SK-N-DZ (cell line): Measurements from ENCODE around the gene SLC6A3. TPM values are rescaled to one million over a fixed set of nuclear protein-coding genes. Genes with fewer than 3 reads are reported as not detected.

Source experiments
- DNase-seq: peaks from one replicate; pipeline ENCODE4 v3.0.0-alpha.2; 2015; ENCODE audit warnings: low spot score
- polyA plus RNA-seq, 2 experiments: library from polyadenylated mRNA; depleted of rRNA; stranded (reverse); fragments of >200 nt; gene quantifications; 2 replicates each; pipeline ENCODE4 v1.2.3, GENCODE V29; 2014

SLC6A3 gene
- 0.02 and 0.10 TPM in 2 replicates for polyA plus RNA-seq (2014; cell fraction: cytosol; rRNA removed)
- 0.32 TPM in 1 of 2 replicates, not detected in the other for polyA plus RNA-seq (2014; cell fraction: nucleus; rRNA removed)

DNA sequence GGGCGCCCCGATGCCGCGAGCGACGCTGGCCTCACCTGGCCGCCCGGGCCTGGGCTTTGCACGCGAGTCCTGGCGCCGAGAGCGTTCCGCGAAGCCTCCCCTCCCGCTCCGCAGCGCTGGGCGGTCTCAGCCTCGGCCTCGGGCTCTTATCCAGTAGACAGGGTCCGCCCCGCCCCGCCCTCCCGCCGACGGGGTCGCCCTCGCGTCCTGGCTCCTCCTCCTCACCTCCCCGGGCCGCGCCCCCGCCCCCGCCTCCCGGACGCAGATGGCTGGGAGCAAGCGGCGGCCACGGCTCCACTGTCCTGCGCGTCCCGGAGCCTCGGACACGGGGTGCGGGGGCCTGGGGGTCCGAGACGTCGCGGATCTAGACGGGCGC is at the start of gene SLC6A3:
SLC6A3 (minus strand) TSS at position 128 of the 376 bp plus-strand sequence. CDS start 2,243 bp downstream, outside the sequence.
- peak; percentile 64 for DNase-seq

DNA sequence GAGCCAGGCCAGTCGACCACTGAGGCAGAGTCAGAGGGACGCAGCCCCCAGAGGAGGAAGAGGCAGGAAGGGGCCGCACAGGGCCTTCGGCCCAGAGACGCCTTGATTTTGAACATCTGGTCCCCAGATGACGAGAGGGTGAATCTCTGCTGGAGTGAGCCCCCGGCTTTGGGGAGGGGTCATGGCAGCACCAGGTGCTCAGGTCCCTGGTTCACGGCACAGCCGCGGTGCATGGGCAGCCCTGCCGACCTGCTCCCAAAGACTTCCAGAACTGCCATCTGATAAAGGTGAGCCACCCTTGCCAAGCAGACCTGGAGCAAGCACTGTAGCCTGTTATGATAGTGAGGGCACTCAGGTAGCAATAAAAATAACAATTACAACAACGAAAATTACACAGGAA is 48.7 kb upstream of the SLC6A3 start:
- DNase-seq: no peak

DNA sequence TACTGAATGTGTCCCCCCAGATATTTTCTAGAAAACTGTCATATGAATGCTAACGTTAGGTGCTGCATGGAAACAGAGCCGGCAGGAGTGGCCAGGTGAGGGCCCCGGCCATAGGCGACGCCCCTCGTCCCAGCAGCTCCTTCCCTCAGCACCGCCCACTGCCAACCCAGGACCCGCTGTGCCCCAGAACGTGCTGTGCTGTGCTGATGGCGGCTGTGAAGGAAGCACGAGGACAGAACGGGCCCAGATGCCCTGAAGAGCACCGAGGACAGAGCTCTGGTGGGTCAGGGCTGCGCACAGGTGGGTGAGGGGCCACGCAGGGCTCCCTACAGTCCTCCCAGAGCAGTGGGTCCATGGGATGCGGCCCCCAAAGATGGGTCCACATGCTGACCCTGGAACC is 48.2 kb upstream of the SLC6A3 start:
- DNase-seq: no peak

DNA sequence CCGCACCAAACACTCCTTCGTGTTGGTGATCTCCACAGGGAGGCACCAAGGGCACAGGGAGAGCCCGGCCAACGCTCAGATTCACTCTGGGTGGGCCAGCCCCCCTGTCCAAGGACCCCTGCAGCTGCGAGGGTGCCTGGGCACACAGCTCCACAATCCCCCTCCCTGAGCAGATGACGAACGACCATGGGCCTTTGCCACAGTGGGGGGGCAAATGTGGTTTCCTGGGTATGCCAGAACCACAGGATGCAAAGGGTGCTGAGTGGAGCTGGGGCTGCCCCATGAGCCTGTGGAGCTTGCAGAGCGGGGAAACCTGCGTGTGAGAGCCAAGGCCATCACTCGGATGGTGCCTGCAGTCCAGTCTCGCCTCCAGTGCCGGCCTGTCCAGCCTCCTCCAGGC is 47.5 kb upstream of the SLC6A3 start:
- no peak for DNase-seq

DNA sequence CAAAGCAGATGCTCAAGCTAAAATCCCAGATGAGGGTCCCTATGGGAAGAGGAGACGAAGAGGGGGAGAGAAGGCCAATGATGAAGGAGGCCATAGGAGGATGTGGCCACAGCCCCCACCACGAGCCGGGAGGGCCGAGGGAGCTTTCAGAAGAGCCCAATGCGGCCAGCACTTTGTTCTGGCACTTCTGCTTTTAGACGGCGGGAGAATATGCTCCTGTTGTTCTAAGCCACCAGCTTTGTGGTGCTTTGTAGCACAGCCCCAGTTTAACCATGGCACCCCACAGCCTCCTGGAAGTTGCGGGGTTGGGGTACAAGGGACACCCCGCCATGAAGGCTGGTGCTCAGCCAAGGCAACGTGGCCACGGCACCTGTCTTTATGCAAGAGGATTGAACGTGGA is 45.1 kb upstream of the SLC6A3 start:
- no peak for DNase-seq

DNA sequence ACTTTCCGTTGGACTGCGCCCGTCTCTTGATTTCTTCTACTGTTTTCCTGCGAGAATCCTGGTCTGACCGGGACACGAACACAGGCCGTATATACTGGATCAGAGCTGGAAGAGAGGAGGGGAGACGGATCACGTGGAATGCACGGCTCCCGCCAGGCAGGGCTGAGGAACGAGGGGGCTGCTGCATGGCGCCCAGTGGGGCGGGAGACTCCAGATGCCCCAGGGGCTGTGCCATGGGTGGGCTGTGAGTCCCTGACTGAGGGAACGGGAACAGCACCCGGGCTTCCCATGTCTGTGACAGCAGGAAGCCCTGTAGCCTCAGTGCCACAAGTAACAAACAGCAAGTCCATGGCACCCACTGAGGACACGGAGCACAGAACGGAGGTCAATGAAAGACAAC is 44.5 kb upstream of the SLC6A3 start:
- DNase-seq: no peak

DNA sequence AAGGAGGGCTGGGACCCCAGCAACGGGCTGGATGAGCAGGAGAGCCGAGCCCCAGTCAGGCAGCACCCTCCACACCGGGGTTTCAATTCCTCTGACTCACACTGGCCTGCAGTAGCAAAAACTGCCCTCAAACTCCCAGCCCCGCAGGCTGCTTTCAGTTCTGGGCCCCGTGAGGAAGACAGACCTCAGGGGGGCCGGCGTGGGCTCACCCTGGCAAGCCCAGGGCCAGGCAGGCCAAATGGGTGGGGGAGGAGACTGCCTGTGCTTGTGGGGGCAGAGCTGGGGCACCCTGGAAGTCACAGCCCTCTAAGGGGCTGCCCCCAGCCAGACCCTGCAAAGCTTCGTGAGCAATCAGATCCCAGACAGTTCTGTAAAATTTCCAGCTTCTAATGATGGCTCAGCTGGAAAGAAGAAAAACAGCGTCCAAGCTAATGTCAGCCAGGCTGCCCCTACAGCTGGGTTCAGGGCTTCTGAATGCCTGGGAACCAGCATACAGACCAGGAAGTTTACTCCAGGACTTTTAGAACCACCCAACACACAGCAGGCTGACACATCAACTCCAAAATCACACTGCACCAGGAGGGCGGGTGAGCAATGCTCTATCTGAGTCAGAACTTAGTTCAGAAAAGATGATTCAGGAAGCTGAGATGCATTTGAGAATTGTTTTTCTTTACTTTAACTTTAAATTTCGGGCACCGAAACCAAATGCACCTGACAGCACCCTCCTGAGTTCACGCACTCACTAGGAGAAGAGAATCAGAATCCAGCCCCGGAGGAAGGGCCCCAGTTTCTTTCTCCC is 43.8 kb upstream of the SLC6A3 start:
- DNase-seq: no peak

DNA sequence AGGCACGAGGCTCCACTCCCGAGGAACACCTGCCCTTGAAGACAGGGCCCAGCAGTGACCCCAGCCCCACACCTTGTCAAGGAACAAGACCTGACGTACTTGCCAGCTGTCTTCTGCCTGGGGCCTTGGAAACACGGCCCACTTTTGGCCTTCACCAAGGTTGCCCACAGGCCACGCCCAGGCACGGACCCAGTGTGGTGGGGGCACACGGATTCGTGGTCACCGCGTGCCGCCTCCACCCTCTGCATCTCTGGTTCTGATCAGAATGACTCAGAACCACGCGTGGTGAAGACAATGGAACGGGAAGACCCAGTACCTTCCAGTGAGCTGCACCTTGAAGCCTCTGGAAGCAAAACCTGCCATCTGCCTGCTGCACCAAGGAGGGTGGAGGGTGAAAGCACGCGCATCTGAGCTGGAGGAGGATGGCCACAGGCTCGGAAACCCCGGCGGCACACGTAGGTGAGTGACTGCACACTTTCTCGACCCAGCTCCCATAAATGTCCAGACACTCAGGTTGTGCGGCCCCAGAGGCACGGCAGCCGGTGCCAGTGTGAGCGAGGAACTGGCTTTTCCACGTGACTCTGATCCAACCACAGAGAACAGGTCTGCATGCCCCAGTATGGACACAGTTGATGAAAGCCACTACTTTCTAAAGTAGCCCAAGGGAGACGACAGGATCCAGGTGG is 42.0 kb upstream of the SLC6A3 start:
- no peak for DNase-seq

DNA sequence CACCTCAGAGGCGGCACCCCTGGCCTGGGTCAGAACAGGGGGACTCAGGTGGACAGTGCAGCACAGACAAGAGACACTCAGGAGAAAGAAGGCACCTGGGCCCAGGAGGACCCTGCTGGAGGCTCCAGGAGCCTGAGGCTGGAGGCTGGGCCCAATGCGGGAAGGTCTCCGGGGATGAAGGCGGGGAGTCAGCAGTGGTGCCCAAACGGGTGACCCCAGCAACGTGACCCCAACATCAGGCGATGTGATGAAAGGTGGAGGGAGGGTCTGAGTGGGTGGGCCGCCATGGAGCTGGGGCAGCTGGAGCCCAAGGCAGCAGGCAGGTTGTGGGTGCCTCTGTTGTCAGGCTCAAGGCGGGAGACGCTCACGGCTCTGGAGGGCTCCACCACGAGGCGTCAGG is 41.0 kb upstream of the SLC6A3 start:
- DNase-seq: no peak

DNA sequence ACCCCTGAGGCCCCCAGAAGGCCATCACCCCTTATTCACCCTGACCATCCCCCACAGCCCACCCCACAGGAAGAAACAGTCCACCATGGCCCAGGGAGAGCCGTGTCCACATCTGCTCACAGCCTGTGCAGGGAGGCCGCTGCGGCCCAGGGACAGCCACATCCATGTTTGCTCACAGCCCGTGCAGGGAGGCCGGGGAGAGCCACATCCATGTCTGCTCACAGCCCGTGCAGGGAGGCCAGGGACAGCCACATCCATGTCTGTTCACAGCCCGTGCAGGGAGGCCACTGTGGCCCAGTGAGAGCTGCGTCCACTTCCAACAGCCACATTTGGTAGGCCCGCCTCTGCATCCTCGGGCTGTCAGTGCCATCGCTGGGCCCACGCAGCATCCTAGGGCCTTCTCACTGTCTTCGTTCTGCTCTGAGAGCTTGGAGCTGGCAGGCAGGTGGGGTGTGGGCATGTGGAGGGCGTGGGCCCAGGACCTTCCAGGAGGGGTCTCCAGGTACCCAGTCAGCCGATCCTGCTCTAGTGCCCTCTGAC is 40.4 kb upstream of the SLC6A3 start:
- DNase-seq: no peak

DNA sequence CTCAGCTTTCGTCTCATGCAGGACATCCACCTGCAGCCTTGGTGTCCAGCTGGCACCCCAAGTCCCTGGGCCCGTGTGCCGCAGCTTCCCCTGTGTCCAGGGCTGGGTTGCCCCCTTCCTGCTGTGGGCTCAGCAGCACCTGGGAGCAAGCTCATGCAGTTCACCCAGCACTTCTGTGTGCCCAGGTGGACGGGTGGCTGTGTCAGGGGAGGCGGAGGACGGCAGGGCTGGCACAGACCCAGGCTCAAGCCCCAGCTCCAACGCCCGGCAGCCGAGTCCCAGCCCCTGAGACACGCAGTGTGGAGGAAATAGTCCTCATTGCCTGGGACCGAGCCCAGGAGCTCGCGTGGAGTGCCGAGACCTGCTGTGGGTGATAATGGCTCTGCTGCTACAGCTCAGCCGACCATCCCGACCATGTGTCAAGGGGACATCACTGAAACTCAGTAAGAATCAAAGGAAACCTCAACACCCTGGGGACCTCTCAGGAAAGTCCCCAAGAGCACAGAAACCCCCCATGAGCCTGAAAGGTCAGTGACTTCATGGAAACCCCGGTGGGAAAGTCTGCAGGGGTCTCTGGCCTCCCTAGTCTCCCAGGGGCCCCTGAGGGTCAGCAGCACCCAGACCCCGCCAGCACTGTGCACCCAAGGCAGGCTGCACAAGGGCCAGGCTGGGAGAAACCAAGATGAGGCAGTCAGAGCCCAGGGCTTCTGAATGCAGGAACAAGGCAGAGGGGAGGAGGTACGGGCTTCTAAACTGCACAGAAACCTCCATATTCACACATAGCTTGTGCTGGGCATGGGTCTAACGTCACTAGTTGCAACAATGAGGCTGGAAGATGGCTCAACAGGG is 39.7 kb upstream of the SLC6A3 start:
- DNase-seq: no peak

DNA sequence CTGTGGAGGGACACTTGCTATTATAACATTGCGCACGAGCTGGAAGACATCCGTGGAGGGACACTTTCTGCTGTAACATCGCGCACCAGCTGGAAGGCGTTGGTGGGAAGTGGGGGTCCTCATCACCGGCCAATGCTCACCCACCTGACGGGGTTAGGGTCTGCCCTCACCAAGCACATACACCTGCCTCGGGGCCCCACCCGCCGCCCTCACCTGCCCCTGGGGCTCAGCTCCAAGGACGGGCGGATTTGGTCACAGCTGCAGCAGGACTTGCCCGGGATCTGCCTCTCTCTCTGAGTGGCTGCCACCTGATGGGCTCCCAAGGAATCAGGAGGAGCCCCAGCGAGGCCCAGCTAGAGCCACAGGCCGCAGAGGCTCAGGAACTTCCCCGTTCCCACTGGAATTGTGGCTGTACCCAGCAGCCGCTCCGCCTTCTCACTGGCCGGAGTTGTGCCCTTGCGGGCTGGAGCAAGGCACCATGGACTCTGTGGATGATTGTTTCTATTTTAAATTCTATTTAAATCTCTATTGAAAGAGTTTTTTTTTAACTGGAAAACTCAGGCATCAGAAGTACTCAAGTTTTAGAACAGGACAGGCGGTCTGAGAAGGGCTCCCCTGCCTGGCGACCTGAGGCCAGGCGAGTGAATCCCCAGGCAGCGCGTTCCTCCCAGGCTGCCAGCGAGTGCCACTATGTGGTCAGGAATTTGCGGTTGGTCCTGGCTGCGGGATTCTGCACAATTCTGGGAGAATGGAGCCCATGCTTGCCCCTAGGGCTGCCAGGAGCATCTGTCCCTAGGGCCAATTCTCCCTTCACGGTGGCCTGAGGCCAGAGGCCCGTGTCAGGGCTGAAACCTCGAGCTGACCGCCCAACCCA is 38.9 kb upstream of the SLC6A3 start:
- DNase-seq: no peak

DNA sequence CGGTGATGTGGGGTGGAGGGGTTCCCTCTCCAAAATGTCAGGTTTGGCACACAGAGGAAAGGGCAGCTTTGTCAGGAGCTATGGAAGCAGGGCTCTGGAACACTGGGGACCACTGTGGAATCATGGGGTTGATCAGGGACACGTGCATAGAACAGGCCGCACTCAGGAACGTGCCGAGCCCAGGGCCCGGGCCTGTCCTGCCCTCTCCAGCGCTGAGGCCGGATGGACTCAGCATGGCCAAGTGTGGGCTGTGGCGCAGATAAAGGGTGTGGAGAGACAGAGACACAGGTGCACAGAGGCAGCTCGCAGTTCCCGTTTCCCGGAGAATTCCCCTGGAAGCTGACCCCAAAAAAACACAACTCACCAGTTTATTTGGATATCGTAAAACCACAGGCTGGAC is 37.8 kb upstream of the SLC6A3 start:
- DNase-seq: no peak

DNA sequence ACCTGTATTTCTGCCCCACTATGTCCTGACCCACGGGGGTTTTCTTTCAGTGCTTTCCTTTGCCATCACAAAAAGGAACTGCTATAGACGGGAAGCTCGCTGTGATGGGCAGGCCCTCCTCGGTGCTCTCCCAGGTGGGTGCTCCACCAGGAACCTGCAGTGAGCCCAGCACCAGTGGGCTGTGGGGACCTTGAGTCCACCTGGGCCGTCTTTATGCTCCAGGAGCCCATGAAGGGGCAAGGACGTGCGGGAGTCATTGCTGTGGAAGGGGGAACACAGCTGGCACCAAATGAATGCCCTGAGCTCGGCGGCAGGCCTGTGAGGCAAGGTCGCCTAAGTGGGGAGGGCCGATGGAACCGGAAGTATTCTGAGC is 36.7 kb upstream of the SLC6A3 start:
- no peak for DNase-seq

DNA sequence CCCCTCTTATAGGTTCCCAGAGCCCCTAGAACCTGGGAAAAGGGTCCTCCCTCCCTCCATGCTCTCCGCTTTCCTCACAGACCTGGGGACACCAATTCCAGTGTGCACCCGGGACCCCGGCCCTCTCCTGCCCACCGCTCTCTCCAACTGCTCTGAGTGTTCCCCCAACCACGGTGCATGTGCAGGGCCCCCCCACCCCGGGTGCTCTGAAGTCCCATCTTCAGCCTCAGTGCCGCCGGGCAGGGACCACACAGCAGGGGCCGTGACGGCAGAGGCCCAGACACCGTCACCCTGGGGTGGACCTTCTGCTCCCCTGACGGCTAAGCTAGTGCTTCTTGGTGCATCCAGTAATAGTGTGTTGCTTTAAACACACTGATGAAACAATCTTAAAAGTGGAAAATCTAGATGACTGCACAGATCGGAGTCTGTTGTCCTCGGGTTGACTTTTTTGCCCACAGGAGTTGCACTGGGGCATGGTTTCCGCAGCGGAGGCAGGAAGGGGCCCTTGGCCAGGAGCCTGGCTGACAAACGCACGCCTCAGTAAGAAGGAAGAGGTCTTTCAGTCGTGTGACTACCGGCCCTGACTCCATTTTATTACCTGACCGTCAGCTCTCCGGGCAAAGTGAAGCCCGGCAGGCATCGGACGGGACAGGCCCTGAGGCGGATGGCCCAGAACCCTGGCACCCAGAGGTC is 36.2 kb upstream of the SLC6A3 start:
- DNase-seq: no peak

DNA sequence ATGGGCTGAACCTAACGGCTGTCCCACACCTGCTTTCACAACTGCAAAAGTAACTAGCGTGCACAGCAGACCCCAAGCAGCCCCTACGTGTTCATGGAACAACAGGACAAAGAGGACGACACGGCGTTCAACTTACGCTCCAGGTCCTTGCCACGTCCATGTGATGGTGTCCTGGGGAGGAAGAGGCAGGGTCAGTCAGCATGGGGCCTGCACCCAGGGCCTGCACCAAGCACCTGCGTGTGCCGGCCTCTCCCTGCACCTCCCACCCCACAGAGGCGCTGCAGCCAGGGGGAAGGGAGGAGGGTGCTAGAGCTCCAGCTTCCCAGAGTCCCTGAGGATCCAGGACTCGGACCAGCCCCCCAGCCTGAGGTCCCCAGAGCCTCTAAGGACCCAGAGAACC is 35.6 kb upstream of the SLC6A3 start:
- no peak for DNase-seq

DNA sequence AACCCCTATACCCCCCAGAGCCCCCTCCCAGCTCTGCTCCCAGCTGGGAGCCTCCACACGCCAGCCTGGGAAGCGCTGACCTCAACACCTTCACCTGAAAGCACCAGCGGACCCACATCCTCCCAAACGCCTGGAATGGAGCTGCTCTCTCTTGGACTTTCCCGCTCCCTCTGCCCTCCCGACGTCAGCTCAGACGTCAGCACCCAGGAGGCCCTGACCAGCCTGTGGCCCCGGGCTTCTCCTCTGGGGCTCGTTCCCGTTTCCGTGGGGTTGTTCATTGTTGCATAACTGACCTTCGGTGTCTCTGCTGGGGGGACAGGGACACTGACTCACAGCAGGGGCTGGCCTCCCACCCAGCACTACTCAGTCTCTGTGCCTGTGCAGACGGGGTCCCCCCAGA is 35.0 kb upstream of the SLC6A3 start:
- DNase-seq: no peak

DNA sequence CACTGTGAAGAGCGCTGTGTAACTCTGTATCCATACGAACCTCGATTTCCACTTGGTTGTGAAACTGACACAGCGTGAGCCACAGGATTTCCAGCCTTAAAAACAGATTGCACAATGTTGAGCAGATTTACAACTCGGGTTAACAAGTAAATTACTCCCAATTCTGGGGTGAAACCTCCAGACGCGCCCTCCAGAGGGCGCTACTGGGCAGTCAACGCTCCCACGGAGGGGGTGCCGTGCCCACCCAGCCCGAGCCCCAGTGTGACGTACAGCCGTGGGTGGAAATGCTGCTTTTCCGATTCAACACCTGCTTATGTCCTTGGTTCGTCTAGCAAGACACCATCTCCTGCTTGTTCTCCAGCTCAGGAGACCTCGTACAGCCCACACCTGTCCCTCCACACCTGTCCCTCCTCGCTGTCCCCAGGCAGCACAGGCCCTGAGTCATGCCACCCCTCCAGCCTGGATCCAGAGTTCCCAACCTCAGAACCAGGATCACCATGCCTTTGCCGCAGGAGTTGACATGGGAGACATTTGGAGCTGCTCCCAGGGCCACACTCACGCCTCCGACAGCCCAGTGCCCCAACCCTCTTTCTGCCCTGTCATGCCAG is 34.4 kb upstream of the SLC6A3 start:
- no peak for DNase-seq

DNA sequence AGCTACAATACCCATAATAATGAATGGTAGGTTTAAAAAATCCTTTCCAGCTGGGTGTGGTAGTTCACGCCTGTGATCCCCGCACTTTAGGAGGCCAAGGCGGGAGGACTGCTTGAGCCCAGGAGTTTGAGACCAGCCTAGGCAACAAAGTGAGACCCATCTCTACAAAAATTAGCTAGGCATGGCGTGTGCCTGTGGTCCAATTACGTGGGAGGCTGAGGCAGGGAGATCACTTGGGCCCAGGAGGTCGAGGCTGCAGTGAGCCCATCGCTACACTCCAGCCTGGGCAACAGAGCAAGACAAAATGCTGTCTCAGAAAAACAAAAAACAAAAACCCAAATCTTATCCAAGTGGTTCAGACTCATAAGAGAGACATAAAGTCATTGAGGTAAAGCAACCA is 33.8 kb upstream of the SLC6A3 start:
- DNase-seq: no peak
